SIG-M5 (cell line): ENCODE results near the gene GRM1.

Experiments
- DNase-seq: peaks from one replicate; lab custom pipeline; 2025; lab: John Stamatoyannopoulos, UW

The GRM1 gene

DNA sequence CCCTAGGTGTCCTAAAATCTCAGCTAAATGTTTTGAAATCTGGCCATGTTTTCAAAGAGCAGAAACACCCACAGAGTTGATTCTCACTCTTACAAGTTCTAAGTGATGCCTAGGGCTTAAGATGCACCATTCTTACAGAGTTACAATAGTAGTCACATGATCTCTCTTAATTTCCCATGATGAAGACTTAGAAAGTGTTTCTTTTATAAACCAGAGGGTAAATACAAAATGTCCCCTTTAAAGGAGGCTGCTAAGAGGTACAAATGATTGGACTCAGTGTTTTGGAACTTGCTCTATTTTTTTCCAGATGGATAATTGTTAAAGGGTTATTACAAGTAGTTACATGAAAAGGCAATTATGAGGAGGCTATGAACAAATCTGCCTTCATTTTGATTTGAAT is 244.6 kb downstream of the GRM1 start:
- DNase-seq: no peak

DNA sequence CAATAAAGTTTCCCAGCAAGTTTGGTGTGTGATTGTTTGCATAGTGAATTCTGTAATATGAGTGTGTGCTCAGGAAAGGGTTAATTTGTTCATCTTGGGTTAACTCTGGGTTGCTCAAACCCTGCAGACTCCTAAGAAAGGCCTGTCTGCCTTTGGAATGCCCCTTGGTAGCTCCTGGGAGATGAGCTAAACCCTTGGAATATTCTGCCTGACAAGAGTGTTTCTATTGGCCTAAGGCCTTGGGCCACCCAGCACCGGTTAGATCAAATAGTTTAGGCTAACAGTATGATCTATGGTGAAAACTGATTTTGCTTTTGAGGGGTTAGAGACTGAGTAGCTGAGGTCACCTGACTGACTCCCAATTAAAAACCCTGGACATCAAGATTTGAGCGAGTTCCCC is 248.3 kb downstream of the GRM1 start:
- DNase-seq: no peak

DNA sequence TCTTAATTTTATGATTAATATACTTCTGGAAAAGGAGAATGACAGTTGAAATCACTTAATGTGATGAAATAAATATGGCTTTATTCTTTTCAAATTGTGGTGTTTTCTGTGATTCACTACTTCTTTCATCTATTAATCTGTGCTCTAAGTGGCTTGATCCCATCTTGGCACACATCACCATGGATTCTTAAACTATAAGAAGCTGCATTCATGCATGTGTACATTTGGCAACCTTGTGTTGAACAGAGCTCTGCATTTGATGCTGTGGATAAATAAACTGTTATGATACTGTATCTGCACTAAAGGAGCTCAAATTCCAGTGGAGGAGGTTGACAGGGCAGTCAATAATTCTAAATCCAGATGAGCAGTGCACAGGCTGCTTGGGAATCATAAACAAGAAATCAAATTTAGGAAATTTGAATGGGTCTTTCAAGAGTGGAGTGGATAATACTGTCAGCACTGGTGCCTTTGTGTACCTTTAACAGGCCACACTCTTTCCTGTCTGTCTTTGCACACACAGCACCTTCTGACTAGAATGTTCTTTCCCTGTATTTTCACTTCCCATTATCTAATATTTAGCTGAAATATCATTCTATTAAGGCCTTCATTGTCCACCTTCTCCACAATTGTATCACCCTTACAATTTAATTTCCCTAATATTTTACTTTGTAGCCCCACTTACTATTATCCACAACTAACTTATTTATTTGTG is 252.9 kb downstream of the GRM1 start:
- no peak for DNase-seq

DNA sequence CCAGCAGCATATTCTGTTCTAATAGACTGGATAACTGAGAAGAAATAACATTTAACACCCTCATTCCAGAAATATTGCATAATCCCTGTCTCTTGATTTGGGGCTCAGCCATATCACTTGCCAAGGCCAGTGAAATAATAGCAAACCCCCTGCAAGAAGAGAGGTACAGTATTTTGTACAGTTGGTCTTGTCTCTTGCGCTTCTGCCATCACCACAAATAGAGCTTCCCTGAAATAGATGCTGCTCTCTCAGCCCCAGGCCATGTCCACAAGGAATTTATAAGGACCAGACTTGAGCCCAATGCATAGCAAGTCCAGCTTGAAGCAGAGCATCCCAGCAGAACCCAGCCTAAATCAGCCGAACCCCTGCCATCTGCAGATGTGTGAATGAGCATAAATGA is 254.0 kb downstream of the GRM1 start:
- DNase-seq: no peak

DNA sequence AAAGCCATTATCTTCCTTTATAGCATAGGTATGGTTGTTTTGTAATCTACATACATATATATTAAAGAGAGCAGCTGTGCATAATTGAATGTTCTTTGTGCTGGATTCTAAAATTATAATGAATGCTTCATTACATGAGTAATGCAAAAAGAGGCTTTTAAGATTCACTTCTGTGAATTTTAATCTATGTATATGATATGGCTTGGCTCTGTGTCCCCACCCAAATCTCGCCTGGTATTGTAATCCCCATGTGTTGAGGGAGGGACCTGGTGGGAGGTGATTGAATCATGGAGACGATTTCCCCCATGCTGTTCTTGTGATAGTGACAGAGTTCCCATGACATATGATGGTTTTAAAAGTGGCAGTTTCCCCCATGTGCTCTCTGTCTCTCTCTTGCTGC is 255.4 kb downstream of the GRM1 start:
- DNase-seq: no peak

DNA sequence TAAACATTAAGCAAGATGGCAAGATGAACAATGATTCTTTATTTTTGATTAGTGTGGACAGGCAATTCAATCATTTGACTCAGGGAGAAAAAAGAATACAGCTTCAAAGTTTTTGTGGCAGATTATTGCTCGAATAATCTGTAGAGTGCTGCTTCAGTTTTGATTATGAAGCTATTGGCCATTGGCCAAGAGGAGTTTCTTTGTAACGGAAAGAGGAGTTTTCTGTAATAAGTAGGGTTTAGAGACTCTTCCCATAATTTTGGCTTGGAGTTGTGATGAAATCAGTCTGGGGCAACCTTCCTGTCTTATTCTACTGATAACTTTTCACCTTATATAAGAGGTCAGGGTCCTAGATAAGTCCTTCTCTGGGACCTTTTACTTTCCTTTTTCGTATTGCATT is 258.1 kb downstream of the GRM1 start:
- DNase-seq: no peak

DNA sequence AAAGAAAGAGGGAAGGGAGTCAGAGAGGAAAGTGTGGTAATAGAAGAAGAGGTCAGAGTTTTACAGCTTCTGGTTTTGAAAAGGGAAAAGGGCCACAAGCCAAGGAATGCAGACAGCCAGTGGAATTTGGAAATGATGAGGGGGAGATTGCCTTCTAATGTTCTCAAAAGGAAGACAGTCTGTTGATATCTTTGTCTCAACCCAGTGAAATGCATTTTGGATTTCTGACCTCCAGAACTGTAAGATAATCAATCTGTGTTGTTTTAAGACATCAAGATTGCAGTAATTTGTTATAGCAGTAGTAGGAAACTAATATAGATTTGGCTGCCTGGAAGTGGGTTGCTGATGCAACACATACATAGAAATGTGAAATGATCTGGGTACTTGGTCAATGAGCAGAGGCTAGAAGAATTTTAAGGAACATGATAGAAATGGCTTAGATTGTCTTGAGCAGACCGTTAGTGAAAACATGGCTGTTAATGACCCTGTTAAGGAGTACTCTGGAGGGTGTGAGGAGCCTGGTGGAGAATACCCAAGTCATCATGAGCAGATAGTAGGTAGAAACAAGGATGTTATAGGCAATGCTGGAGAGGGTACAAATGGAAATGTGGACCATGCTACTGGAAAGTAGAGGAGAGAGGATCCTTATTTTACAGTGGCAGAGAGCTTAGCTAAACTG is 259.0 kb downstream of the GRM1 start:
- no peak for DNase-seq

DNA sequence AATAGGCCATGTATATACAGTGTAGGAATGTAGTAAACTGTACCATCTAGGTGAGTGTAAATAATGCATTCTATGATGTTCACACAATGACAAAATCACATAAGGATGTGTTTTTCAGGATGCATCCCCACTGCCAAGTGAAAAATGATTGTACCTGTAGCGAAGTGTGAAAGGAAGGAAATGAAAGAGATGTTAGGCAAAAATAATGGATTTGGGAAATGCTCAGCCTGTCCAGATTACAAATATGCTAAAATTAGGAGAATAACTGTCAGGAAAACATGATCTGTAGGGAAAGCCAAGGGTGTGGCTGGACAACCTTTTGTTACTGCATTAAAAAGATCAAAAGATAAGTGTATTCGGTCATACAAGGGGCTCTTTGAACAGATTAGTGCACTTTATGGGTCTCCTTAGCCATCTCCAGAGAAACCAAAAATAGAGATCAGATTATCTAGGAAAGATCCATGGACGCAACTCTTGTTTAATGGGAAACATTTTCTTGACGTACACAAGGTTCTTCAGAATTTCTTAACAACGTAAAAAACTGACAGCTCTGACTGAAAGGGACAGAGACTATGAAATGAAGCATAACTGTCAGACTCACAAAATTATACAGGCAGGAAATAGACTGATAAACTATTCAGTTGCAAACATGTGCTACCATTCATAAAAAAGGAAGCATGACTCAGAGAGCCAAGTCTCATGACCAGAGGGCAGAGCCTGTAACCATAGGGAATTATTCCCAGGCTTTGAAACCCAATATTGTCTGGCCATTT is 261.1 kb downstream of the GRM1 start:
- DNase-seq: no peak

DNA sequence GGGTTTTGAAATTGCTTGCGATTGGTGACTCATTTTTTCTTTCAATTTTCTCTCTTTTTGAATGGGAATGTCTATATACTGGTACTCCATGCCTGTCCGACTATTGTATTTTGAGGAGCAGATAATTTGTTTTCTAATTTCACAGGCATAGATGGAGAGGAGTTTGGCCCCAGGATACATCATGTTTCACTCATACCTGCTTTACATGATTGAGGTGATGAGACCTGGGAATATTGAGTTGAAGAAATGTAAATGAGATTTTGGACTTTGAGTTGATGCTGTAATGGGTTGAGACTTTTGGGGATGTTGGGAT is 261.7 kb downstream of the GRM1 start:
- DNase-seq: no peak

DNA sequence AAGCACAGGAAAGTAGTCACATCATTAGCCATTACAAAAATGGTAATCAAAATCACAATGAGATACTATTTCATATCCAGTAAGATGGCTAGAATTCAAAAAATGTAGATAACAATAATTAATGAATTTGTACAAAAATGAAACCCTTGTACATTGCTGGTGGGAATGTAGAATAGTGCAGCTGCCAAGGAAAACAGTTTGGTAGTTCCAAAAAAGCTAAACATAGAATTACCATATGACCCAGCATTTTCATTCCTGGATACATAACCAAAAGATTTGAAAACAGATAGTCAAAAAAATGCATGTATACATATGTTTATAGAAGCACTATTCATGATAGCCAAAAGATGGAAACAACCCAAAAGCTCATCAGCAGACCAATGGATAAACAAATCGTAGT is 263.6 kb downstream of the GRM1 start:
- no peak for DNase-seq

DNA sequence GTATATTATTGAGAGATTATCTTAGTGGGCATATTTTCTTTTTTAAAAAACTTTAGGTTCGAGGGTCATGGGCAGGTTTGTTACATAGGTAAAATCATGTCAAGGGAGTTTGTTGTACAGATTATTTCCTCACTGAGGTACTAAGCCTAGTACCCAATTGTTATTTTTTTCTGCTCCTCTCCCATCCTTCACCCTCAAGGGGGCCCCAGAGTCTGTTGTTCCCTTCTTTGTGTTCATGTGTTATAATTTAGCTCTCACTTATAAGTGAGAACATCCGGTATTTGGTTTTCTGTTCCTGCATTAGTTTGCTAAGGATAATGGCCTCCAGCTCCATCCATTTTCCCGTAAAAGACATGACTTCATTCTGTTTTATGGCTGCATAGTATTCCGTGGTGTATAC is 266.8 kb downstream of the GRM1 start:
- no peak for DNase-seq

DNA sequence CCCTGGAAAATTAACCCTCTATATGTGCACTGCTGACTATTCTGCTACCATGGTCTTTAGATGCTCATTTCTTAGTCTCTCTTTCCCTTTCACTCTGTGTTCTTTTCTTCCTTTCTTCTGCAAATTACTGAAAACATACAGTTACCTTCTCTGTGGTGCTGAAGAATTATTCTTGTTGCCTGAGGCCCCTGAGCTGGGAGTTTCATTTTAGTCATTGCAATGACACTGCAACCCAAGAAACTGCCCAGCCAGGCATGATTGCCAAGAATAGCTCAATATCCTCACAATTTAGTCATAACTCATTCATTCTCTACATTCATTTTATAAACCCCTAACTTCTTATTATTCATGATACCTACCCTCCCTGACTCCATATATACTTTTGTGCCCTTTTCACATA is 269.0 kb downstream of the GRM1 start:
- DNase-seq: no peak

DNA sequence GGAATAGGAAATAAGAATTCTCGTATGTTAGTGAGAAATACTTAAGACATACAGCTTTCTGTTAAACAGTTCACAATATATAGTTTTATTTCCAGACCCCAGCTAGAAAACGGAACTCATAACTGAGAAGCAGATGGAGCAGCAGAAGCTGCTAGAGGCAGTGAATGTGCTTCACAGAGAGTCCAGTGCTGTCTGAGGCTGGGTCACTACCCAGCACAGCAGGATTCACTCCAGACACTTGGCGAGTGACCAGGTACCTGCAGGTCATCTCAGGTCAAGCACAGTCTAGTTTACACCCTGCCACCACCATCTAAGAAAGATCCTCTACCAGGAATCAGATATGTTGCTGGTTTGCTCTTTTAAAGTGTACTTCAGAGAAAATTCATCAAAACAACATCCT is 271.7 kb downstream of the GRM1 start:
- no peak for DNase-seq

DNA sequence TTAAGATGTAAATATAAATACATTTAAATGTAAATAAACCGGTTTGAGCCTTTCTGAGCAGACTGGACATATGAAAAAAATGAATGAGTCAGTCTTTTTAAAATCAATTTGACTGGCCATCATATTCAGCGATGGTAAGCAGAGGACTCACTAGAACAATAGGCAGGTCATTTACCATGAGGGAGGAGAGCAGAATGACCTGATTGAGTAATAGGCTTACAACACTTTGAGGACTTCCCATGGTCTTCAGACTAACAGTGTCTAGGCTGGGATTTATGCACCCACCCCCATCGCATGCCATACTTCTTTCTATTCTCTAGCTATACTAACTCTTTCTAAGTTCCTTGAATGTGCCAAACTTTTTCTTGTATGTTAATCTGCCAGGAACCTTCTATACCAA is 272.9 kb downstream of the GRM1 start:
- DNase-seq: no peak

DNA sequence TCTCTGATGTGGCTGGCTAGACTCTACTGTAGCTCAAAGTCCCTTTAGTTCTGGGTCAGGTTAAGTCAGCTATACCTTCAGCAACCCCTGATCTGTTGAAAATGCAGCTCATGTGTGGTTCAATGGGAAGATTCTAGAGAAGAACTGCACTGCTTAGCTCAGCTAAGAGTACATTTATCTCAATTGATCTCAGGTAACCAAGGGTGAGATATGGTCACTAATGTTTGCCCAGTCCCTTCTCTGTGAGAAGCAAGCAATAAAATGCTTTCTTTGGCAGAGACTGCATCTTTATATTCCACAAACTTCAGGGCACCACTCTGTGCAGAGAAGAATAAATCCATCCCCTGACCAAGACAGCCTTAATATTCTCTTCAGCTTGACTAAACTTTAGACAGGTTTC is 274.1 kb downstream of the GRM1 start:
- DNase-seq: no peak

DNA sequence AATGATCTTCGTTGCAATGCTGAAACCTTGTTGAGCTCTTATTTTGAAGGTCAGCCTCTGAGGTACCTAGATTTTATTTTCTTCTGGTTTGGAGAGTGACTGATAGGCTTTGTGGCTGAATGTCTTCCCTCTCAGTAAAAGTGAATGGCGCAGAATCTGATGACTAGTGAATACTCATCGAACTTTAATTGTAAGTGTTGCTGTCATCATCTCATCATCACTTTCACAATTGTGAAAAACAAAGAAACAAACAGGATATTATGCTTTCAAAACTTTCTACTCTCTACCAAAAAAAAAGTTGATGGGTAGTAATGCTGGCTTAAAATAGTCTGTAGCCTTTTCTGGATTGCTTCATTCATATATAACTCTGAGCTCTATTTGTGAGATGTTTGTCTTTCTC is 275.3 kb downstream of the GRM1 start:
- no peak for DNase-seq

DNA sequence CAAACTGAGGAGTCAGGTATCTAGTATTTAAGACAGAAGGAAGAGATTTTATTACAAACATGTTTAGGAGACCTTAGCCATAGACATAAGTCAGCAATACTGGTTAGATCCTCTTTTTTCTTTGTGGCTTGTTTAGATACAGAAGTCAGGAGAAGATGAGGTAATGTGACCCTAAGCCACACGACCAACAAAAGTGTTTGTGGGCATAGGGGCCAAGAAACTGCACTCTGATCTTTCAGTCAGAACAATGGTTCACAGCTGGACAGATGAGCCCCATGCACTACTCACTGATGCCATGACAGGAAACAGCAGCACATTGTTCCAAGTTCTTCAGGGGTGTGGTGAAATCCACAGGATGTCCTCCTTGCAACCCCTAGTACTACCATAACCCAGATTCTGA is 276.2 kb downstream of the GRM1 start:
- DNase-seq: no peak

DNA sequence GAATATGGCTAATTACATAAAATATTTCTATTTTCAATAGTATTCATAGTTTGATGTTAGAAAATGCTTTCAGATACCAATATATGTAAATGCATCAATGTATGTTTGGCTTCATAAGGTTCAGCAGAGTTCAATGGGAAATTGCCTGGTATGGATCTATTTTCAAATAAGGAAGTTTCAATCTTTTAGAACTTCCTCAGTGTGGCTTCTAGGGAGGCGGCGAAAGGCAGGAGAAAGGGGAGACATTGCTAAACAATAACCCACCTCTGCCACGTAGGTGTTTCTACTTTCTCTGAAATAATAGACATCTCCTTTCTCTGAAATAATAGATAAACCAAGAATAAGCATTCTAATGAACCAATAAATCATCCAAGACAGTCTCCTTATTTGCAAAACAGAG is 277.1 kb downstream of the GRM1 start:
- no peak for DNase-seq

DNA sequence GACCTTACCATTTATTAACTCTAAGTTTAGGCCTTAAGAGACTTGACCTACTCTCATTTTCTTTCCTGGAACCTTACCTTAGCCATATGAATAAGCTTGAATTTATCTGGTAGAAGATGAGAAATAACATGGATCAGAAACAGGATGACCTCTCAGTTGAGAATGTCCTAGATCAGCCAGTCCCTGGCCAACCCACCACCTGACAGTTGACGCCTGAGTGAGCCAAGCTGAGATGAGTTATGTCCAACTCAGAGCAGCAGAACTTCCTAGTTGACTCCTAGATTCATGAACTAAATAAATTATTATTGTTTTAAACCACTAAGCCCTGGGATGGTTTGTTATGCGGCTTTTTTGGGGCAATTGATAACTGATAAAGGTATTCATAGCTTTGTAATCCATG is 281.8 kb downstream of the GRM1 start:
- DNase-seq: no peak

DNA sequence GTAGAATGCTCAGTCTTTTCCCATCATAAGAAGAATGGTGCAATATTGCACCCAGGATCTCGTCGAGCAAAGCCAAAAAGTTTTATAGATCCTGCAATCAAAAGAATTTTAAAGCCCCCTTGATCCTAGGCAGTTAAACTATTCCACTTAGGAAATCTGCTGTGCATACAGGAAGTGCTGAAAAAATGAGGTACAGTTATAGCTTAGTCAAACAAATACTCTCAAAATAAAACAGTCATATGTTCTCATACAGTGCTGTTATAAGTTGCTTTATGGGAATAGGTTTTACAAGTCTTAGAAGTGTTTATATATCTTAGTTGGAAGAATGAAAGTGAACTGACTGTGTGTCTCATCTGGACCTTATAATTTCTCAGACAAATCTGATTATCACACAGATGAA is 282.2 kb downstream of the GRM1 start:
- no peak for DNase-seq

DNA sequence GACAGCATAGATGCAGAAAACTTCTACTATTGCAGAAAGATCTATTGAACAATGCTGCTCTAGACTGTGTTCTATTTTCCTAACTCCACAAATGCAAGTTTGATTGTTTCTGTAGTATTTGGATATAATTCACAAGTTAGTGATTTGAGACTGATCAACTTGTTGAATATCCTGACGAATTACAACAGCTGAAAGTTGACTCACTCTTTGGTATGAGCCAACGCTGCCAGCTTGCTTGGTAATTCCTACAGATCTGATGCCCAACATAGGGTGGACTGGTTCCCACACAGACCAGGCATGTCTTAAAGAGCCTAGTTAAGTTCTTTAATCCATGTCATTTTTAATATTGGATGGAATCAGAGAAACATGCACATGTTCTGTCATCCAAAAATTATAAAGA is 283.7 kb downstream of the GRM1 start:
- DNase-seq: no peak

DNA sequence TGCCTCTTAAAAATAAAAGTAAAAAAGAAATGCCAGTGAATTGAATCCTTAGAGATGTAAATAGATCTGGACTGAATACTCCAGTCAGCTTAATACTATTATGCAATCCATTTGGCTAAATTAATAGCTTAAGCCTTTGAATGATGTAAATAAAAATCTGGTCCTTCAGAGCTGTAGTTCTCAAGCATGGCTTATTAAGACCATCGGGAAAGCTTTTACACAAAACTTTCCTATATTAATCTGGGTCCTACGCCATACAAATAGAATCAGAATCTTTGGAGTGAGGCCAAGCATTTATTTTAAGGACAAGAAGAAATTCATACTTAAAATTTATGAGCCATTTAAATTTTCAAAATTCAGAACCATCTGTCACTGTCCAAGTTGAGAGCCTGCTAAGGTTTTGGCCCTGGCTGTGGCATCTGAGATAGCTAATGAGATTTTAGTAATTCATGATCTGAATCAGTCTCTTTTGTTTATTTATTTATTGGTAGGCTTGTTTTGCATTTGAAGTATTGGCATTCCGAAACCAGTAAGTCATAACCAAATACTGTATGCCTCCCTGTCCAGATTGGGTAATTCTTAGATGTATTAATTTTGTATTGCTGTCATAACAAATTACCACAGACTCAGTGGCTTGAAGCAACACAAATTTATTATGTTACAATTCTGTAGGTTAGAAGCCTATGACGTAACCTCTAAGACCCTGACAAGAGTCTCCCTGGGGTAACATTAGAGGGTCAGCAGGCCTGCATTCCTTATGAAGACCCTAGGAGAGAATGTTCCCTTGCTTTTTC is 286.7 kb downstream of the GRM1 start:
- no peak for DNase-seq

DNA sequence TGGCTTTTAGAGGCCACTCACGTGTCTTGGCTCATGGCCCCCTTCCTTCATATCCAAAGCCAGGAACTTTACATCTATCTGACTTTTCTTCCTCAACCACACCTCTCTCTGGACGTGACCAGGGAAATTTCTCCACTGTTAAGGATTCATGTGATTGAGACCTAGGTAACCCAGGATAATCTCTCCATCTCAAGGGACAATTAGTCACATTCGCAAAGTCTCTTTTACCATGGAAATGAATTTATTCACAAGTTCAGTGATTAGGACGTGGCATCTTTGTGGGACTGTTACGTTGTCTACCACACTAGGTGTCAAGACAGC is 287.3 kb downstream of the GRM1 start:
- no peak for DNase-seq
